GM23338 (cell line): Measurements from ENCODE around the gene ZNF419.

Experiments used
- CREB1 ChIP-seq: fragments of 250-450 bp; sonication (Bioruptor Pico); IDR thresholded peaks from 2 replicates; pipeline ENCODE4 v1.5.0; 2020; ENCODE audit warnings: low read depth, mild to moderate bottlenecking, moderate library complexity
- EZH2 ChIP-seq: fragments of 200-600 bp; sonication (generic); IDR thresholded peaks from one replicate; pipeline ENCODE4 v1.8.0; 2017; ENCODE audit warnings: antibody characterized with exemption, mild to moderate bottlenecking, low read depth; ENCODE audit not compliant: unreplicated experiment
- EZH2phosphoT487 ChIP-seq: fragments of 200-600 bp; sonication (generic); IDR thresholded peaks from one replicate; pipeline ENCODE4 v1.8.1; 2018; ENCODE audit warnings: antibody characterized with exemption; ENCODE audit not compliant: unreplicated experiment
- JUNB ChIP-seq: IDR thresholded peaks from one replicate; pipeline ENCODE4 v1.6.1; 2016; ENCODE audit warnings: antibody characterized with exemption; ENCODE audit not compliant: unreplicated experiment
- NANOG ChIP-seq: IDR thresholded peaks from 2 replicates; pipeline ENCODE4 v1.6.1; 2016; ENCODE audit warnings: antibody characterized with exemption, borderline replicate concordance
- POLR2AphosphoS5 ChIP-seq: IDR thresholded peaks from 2 replicates; pipeline ENCODE4 v1.6.1; 2016; ENCODE audit warnings: antibody characterized with exemption, low read depth
- REST ChIP-seq: IDR thresholded peaks from one replicate; pipeline ENCODE4 v1.6.1; 2018; ENCODE audit warnings: antibody characterized with exemption; ENCODE audit not compliant: unreplicated experiment
- STAT1 ChIP-seq: IDR thresholded peaks from one replicate; pipeline ENCODE4 v1.6.1; 2016; ENCODE audit warnings: antibody characterized with exemption; ENCODE audit not compliant: unreplicated experiment
- ZNF114 ChIP-seq: fragments of 250-450 bp; sonication (Bioruptor Pico); IDR thresholded peaks from 2 replicates; pipeline ENCODE4 v1.5.0; 2020; ENCODE audit warnings: mild to moderate bottlenecking, moderate library complexity
- ZNF331 ChIP-seq: fragments of 250-450 bp; sonication (Bioruptor Pico); IDR thresholded peaks from 2 replicates; pipeline ENCODE4 v1.5.0; 2020; ENCODE audit warnings: low read depth, mild to moderate bottlenecking, moderate library complexity
- TF ChIP-seq, protein P1 (sequence below), 2 experiments: fragments of 200-600 bp in 1 of 2; sonication (generic) in 1 of 2; conservative IDR thresholded peaks; 2 replicates each; pipeline versions ENCODE4 v1.5.1 to v1.6.1; 2016 to 2017; ENCODE audit warnings: antibody characterized with exemption in 2 of 2, low read depth in 2 of 2, mild to moderate bottlenecking in 2 of 2, moderate library complexity in 1 of 2
- TF ChIP-seq, protein P2 (sequence below): IDR thresholded peaks from 2 replicates; pipeline ENCODE4 v1.6.1; 2016; ENCODE audit warnings: antibody characterized with exemption

DNA sequence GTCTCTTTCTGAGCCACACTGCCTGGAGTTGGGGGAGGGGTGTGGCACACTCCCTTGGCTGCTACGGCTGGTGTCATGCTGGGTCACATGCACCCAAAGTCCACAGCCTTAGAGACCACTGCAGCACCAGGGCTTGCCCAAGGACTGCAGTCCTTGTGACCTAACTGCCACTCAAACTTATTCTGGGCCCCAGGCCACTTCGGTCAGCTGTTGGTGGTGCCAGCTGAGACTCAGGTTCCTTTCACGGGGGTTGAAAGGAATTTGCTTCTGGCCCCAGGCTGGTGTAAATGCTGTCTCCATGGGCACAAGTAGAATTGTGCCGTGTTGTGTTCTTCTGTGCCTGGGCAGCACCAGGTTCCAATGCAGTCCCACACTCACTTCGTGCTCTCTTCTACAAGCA lies 21.1 kb upstream of the ZNF419 start:
- TF ChIP-seq, protein P1, sequence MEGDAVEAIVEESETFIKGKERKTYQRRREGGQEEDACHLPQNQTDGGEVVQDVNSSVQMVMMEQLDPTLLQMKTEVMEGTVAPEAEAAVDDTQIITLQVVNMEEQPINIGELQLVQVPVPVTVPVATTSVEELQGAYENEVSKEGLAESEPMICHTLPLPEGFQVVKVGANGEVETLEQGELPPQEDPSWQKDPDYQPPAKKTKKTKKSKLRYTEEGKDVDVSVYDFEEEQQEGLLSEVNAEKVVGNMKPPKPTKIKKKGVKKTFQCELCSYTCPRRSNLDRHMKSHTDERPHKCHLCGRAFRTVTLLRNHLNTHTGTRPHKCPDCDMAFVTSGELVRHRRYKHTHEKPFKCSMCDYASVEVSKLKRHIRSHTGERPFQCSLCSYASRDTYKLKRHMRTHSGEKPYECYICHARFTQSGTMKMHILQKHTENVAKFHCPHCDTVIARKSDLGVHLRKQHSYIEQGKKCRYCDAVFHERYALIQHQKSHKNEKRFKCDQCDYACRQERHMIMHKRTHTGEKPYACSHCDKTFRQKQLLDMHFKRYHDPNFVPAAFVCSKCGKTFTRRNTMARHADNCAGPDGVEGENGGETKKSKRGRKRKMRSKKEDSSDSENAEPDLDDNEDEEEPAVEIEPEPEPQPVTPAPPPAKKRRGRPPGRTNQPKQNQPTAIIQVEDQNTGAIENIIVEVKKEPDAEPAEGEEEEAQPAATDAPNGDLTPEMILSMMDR (conservative IDR thresholded peaks at IDR 0.05; ENCODE audit: low read depth in 2 of 2) = no peak
- TF ChIP-seq EZH2phosphoT487 = no peak
- TF ChIP-seq JUNB = no peak
- TF ChIP-seq EZH2 = no peak
- TF ChIP-seq ZNF331 (CRISPR knock-in tag) = no peak
- TF ChIP-seq POLR2AphosphoS5 = no peak
- TF ChIP-seq REST = no peak
- no peak for TF ChIP-seq NANOG
- no peak for TF ChIP-seq CREB1
- no peak for TF ChIP-seq ZNF114 (CRISPR knock-in tag)
- no peak for TF ChIP-seq STAT1
- TF ChIP-seq, protein P2, sequence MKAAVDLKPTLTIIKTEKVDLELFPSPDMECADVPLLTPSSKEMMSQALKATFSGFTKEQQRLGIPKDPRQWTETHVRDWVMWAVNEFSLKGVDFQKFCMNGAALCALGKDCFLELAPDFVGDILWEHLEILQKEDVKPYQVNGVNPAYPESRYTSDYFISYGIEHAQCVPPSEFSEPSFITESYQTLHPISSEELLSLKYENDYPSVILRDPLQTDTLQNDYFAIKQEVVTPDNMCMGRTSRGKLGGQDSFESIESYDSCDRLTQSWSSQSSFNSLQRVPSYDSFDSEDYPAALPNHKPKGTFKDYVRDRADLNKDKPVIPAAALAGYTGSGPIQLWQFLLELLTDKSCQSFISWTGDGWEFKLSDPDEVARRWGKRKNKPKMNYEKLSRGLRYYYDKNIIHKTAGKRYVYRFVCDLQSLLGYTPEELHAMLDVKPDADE = no peak
